Activated T-cell treated with anti-CD3 and anti-CD28 coated beads, Interleukin-2, amount 50 U/mL, for 1 hour (primary cell): Measurements from ENCODE around the gene DERL2.

ENCODE experiments used
- DNase-seq: peaks from one replicate; pipeline ENCODE4 v3.0.0-alpha.2; 2020

Gene DERL2

GRCh38 chr17:5500589-5501391, 14.8 kb upstream of the DERL2 start:
- peak; percentile 79 for DNase-seq

- DNase-seq = no peak
Measured at GRCh38 chr17:5500247-5500588, 14.2 kb upstream of the DERL2 start.

GRCh38 chr17:5499476-5500231, 13.7 kb upstream of the DERL2 start:
- DNase-seq = no peak

GRCh38 chr17:5492970-5493369, 7.0 kb upstream of the DERL2 start:
- DNase-seq = no peak

- DNase-seq = no peak
Measured at GRCh38 chr17:5488752-5489151, 2.8 kb upstream of the DERL2 start.

GRCh38 chr17:5486206-5487124, 487 bp upstream of the DERL2 start, which contains the start of gene MIS12:
TSS of gene MIS12 (plus strand) at chr17:5486566. CDS start at chr17:5488863, 2,297 bp downstream.
- peak; percentile 91 for DNase-seq

- no peak for DNase-seq
Measured at GRCh38 chr17:5481451-5481850, 4.5 kb downstream of the DERL2 start.

GRCh38 chr17:5480962-5481361, 5.0 kb downstream of the DERL2 start:
- no peak for DNase-seq

GRCh38 chr17:5478992-5479391, 7.0 kb downstream of the DERL2 start:
- no peak for DNase-seq

GRCh38 chr17:5473906-5474305, 12.1 kb downstream of the DERL2 start:
- DNase-seq = no peak

GRCh38 chr17:5472511-5472910, 13.5 kb downstream of the DERL2 start:
- no peak for DNase-seq

GRCh38 chr17:5468075-5468473, 17.9 kb downstream of the DERL2 start:
- peak; percentile 29 for DNase-seq

- no peak for DNase-seq
Measured at GRCh38 chr17:5467416-5467815, 18.6 kb downstream of the DERL2 start.

GRCh38 chr17:5466295-5466694, 19.7 kb downstream of the DERL2 start:
- no peak for DNase-seq

- no peak for DNase-seq
Measured at GRCh38 chr17:5464717-5465507, 21.1 kb downstream of the DERL2 start.

GRCh38 chr17:5446786-5447185, 39.2 kb downstream of the DERL2 start:
- no peak for DNase-seq

- DNase-seq = no peak
Measured at GRCh38 chr17:5444209-5444608, 41.8 kb downstream of the DERL2 start.

GRCh38 chr17:5443728-5444127, 42.2 kb downstream of the DERL2 start:
- no peak for DNase-seq

- no peak for DNase-seq
Measured at GRCh38 chr17:5439446-5439764, 46.6 kb downstream of the DERL2 start.

- DNase-seq = peak; percentile 95
Measured at GRCh38 chr17:5438716-5439445, 47.1 kb downstream of the DERL2 start, which contains the start of gene C1QBP. TSS of gene C1QBP (minus strand) at chr17:5439155. CDS start at chr17:5439073, 82 bp downstream.

GRCh38 chr17:5437721-5438317, 48.2 kb downstream of the DERL2 start:
- DNase-seq = no peak
